Left colon (tissue), 2 donors: ENCODE results near the gene TNFAIP8L1. TPM values are rescaled to one million over a fixed set of nuclear protein-coding genes. Genes with fewer than 3 reads are reported as not detected.

Source experiments
- ATAC-seq: fragments of 200-7000 bp; cut with Tn5 transposase; one replicate; pipeline ENCODE4 v1.9.1; 2020; ENCODE audit warnings: mild to moderate bottlenecking, moderate library complexity
- DNase-seq, 2 donors: peaks; one replicate each; pipeline ENCODE4 v3.0.0-alpha.2; 2020
- intact Hi-C, 2 donors: fragments of 100-400 bp; cut with DNase I in 1 of 2; cut with micrococcal nuclease in 1 of 2; formaldehyde crosslinking; loops; one replicate each; pipeline versions ENCODE4 v1.11.2 to v1.14.0; 2022; cut with DNase I, micrococcal nuclease
- total RNA-seq, 2 donors: library from RNA; stranded (reverse); fragmentation: NEBNext Ultra II Directional; extraction: Animal tissue kit (Norgen Biotek cat#: 25700); gene quantifications; one replicate each; pipeline ENCODE4 v1.2.1, GENCODE V29; 2021
- donor health status: DM: no; HTN: no; CAD: no.
- donor health status: DM: yes; HTN: yes; CAD: no.

TNFAIP8L1 gene
- total RNA-seq, 2 donors from 2014 or later = 9.0 to 9.4 TPM

DNA sequence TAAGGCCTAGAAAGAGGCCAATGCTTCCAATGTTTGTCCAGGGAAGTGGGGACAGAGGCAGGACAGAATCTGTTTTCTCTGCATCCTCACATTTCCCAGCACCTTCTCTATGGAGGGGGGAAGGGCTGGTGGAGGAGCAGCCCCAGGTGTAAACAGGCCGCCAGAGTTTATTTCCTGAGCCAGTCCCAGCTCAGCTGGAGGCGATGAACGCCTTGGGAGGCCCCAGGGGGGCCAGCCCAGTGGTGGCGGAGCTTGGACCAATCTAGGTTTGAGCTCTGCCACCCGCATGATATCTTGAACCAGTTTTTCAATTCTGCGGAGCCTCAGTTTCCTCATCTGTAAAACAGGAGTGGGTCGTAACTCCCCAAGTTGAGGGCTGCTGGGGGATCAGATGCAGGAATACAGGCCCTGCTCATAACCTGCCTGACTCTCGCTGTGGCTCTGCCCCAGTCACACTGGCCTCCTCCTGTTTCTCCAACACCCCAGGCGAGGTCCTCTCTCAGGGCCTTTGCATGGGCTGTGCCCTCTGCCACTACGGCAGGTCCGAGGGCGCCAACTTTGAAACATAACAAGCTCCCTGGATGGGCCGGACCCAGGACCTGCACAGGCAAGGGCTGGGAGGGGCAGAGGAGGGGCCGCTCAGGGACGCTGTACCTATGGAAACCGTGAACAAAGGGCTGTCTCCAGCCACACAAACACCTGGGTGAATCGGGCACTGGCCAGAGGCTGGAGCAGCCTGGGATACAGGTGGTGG lies 1.1 kb downstream of the TNFAIP8L1 start:
- DNase-seq (peak; percentile 56 to 65), ATAC-seq (peak; percentile 50)
- intact Hi-C loops = no loop called here

DNA sequence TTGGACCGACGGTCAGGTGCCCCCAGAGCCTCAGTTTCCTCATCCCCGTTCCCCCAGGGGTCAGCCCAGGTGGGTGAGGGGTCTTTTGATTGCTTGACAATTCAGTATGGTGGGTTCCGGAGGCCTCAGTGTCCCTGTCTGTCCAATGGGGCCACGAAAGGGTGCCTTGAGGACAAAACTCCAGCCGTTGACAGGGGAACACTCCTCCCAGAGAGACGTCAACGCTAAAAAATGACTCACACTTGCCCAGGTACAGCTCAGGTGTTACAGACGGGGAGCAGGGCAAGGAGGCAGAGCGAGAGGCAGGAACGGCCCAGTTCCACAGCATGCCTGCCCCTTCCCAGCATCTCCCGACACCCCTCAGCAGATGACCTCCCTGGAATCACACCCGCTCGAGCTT lies 1.8 kb downstream of the TNFAIP8L1 start:
- intact Hi-C loops = no loop called here
- no peak for ATAC-seq
- DNase-seq = no peak

DNA sequence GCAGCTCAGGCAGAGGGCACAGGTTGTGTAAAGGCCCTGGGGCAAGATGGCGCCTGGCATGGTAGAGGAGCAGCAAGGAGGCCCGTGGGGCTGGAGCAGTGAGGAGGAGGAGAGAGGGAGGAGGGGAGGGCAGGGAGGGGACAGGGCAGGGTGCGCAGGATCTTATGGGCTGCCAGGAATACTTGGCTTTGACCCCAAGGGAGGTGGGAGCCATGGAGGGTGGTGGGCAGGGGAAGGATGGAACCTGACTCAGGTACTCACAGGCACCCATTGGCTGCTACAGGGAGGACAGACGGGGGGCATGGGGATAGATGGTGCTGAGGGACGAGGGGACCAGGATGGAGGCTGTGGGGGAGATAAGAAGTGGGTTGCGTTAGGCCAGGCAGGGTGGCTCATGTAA lies 3.3 kb downstream of the TNFAIP8L1 start:
- intact Hi-C loops = no loop called here

DNA sequence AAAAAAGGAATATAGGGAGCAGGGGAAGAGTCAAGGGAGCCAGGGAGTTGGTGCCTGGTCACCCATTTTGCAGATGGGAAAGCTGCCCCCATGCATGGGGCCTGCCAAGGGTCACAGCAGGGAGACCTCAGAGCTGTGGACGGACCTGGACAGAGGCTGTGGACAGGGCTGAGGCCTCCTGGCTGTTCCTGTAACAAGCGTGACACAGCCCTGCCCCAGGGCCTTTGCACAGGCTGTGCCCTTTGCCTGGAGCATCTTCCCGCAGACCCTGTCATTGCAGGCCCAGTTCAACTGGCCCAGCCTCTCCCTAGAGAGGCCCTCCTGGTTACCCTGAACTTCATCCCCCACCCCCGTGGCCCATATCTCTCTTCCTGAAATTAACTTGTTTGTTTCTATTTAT lies 6.4 kb downstream of the TNFAIP8L1 start:
- intact Hi-C loops = no loop called here
- DNase-seq = no peak
- no peak for ATAC-seq

More for the DNA sequence above, 3.3 kb downstream of the TNFAIP8L1 start:
- no peak for DNase-seq
- ATAC-seq = no peak

DNA sequence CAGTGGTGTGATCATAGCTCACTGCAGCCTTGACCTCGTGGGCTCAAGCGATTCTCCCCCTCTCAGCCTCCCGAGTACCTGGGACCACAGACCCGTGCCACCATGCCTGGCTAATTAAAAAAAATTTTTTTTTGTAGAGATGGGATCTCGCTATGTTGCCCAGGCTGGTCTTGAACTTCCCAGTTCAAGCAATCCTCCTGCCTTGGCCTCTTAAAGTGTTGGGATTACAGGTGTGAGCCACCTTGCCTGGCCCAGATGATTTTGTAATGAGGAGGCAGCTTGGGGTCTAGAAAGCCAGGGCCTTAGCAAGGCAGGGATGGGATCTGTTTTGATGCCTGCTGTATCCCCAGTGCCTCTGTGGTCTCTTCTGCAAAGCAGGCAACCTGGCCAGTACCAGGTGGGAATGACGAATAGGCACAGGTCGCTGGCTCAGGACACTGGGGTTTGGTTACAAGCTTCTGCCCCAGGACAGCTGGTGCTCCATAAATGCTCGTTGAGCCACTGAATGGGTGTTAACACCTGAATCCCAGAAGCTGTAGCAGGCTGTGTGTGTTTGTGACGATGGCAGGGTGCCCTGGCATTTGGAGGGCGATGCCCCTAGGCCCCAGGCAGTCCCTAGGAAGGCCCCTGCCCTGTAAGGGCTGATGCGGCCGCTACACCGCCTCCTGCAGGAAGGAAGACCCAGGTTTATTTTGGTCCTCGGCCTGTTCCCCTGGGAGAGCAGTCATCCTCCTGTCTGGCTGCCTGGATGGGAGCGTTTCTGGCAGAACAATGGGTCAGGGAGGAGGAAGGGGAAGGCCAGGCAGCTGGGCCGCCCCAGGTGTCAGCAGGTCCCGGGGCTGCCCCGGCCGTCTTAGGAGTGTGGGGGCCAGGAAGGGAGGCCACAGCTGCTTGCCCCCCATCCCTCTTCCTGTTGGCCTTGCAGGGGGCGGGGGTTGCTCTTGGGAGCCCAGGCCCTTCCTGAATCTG lies 8.6 kb downstream of the TNFAIP8L1 start:
- DNase-seq = peak in 1 of 2 donors; percentile 46
- intact Hi-C loops = no loop called here
- no peak for ATAC-seq

DNA sequence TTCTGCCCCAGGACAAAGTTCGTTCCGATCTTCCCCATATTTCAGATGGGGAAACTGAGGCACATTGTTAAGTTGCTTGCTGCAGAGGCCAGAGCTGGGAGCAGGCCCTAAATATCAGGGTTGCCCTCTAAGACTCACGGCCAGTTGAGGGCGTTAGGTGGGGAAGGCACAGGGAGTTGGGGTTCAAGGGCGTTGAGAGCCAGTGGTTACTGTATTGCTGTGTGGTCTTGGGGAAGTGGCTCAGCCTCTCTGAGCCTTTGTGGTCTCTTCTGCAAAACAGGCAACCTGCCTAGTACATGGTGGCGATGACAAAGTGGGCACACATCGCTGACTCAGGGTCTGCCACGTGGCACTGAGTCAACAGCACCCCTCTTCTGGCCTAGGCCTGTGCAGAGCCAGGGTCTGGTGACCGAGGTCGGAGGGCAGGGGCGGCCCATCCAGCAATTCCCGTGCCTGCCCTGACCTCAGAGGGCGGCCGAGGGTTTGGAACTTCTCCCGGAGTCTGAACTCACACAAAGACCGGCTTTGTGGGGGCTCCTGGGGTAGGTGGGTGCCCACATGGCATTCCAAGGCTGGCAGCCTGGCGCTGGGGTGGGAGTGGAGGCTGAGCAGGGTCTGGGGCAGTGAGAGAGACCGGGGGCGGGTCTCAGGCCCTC lies 10.2 kb downstream of the TNFAIP8L1 start:
- intact Hi-C loops = no loop called here
- ATAC-seq (no peak), DNase-seq (no peak)

DNA sequence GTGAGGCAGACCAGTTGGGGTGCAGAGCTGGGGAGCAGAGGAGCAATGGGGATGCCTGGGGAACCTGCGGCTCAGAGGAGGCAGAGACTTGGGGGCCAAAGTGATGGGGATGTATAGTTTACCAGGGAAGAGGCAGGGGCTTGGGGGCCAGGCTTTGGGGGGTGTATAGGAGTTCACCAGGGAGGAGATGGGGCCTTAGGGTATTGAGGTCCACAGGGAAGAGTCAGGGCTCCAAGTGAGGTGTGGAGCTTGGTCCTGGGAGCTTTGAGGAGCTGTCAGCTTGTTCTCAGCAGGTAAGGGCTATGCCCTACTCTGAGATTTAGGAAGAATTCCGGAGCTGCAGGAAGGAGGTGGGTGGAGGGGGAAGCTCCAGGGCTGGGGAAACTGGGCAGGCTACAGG lies 10.8 kb downstream of the TNFAIP8L1 start:
- no peak for DNase-seq
- intact Hi-C loops = no loop called here
- ATAC-seq = no peak

DNA sequence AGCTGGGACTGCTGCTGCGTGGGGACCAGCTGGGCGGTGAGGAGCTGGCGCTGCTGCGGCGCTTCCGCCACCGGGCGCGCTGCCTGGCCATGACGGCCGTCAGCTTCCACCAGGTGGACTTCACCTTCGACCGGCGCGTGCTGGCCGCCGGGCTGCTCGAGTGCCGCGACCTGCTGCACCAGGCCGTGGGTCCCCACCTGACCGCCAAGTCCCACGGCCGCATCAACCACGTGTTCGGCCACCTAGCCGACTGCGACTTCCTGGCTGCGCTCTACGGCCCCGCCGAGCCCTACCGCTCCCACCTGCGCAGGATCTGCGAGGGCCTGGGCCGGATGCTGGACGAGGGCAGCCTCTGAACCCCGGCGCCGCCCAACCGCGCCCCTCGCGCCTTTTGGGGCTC lies 12.8 kb downstream of the TNFAIP8L1 start:
- ATAC-seq = no peak
- intact Hi-C loops = no loop called here
- no peak for DNase-seq

DNA sequence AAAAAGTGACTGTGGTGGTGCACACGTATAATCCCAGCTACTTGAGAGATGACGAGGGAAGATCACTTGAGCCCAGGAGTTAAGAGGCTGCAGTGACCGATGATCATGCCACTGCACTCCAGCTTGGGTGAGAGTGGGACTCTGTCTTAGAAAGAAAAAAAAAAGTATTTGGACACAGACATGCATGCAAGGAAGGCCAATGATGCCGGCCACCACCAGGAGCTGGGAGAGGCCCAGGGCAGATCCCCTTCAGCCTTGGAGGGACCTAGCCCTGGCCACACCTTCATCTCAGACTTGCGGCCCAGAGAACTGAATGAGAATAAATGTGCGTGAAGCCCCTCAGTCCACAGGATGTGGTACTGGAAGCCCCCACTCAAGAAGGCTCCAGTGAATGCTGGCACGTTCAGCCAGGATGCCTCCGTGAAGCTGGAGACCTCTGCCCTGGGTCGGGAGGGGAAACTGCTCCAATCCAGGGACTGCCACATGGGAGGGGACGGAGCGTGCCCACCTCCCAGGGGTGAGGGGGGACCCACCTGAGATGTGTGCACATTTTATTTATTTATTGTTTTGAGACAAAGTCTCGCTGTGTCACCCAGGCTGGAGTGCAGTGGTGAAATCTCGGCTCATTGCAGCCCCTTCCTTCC lies 14.6 kb downstream of the TNFAIP8L1 start:
- intact Hi-C loops = no loop called here
- ATAC-seq = no peak

DNA sequence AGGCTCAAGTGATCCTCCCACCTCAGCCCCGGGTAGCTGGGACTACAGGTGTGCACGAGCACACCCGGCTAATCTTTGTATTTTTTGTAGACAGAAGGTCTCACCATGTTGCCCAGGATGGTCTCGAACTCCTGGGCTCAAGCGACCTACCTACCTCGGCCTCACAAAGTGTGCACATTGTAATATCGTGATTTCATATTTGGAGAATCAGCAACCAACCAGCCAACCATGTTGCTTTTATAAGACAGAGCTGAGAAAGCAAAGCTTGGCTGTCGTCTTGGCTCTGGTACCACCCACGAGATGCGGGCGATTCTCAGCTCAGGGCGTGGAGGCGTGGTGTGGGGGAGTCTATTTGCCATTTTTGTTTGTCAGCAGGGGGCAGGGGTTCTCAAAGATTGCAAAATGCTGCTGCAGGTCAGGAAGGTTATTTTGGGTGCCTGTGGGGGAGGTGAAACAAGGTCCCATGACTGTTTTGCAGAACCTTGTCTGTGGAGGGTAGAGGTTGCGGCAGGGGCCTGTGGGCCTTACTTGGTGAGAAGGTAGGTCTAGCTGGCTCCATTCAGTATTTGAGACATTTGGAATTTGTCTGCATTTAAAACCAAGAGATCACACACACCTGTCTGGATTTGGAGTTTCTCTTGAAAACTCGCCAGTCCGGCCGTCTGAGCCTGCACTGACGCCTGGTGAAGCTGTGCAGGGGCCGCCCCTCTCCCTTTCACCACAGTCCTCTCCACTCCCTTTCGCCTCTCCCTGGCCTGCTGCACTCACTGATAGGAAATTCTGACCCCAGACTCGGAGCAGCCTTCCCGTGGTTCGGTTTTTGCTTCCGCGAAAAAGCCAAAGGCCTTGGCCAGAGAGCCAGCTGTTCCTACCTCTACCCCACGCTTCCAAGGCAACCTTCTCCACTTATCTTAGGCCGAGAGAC lies 15.4 kb downstream of the TNFAIP8L1 start:
- peak; percentile 13 for ATAC-seq
- intact Hi-C loops = no loop called here
- no peak for DNase-seq

More for the DNA sequence above, 14.6 kb downstream of the TNFAIP8L1 start:
- DNase-seq = no peak

DNA sequence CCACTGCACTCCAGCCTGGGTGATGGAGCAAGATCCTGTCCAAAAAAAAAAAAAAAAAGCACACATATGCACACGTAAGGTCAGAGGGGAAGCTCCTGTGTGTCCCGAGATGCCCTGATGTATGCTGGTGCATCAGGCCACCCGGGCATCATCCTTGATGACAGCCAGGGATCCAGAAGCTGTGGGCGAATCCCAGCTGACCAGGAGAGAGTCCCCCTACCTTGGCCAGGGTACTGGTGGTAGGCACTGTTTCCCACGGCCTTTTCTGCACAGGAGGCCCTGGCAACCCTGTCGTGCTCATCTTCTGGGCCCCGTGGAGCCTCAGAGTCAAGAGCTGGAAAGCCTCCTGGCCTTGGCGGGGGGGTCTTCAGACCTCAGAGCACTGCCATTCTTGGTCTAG lies 16.8 kb downstream of the TNFAIP8L1 start:
- DNase-seq (no peak), ATAC-seq (no peak)
- intact Hi-C loops = no loop called here

DNA sequence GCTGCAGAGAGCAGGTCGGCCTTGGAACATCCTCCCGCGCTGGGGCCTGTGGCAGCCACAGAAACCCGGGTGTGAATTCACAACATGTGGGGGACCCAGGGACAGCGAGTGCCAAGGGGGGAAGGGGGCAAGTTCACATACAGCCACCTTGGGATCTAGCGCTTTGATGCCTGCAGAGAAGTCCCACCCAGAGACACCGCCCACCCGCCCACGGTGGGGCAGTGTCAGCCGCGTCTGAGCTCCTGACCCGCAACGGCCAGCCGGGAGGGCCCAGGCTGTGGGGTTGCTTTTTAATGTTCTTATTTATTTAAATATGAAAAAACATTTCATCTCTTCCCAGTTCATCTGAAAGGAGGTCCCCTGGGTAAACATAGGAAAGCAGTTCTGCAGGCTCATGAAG lies 17.9 kb downstream of the TNFAIP8L1 start:
- intact Hi-C loops = no loop called here
- DNase-seq (no peak), ATAC-seq (no peak)

DNA sequence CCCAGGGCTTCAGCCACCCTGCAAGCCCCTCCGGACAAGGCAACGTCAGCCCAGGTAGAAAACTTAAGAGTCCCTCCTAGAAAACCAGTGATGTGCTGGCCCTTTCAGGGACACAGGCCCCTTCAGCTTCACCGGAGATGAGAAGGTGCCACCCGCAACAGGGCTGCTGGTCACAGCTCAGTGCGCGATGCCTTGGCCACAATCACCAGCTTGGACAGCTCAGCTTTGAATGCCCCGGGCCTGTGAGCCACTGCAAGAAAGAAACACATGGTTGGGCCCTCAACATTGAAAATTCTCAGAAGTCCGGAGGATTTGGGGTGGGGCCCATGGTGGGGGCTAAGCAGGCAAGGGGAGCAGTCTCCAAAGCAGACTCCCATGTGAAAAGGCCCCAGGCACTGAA lies 18.5 kb downstream of the TNFAIP8L1 start:
- ATAC-seq (no peak), DNase-seq (no peak)
- intact Hi-C loops = no loop called here

DNA sequence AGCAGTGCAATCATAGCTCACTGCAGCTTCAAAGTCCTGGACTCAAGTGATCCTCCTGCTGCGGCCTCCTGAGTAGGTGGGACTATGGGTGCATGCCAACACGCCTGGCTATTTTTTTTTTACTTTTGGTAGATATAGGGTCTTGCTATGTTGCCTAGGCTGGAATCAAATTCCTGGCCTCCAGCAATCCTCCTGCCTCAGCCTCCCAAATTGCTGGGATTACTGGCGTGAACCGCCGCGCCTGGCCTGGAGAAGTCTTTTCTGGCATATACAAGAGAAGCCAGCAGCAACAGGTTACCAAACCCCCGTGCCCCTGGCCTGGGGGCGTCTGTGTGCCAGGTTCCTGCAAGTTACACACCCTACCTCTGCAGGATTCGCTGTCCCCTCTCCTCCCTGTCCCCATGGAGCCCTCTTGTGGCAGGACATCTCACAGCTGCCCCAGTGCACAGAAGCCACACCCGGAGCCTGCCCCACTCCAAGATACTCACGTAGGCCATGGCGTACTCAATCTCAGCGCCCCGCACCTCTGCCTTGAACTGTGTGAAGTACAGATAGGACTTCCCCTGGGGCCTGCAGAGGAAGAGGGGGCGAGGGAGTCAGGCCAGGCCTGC lies 21.0 kb downstream of the TNFAIP8L1 start:
- DNase-seq (peak in 1 of 2 donors; percentile 47), ATAC-seq (peak; percentile 68)
- intact Hi-C loops = no loop called here

DNA sequence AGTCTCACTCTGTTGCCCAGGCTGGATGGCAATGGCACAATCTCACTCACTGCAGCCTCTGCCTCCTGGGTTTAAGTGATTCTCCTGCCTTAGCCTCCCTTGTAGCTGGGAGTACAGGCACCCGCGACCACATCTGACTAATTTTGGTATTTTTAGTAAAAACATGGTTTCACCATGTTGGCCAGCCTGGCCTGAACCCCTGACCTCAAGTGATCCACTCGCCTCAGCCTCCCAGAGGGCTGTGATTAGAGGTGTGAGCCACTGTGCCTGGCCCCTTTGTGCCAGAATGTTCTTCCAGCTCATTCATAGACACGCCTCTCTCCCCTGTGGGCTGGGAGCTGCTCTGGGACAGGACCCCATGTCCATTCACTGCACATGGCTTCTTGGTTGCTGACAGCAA lies 21.7 kb downstream of the TNFAIP8L1 start:
- ATAC-seq = no peak
- no peak for DNase-seq
- intact Hi-C loops = no loop called here

DNA sequence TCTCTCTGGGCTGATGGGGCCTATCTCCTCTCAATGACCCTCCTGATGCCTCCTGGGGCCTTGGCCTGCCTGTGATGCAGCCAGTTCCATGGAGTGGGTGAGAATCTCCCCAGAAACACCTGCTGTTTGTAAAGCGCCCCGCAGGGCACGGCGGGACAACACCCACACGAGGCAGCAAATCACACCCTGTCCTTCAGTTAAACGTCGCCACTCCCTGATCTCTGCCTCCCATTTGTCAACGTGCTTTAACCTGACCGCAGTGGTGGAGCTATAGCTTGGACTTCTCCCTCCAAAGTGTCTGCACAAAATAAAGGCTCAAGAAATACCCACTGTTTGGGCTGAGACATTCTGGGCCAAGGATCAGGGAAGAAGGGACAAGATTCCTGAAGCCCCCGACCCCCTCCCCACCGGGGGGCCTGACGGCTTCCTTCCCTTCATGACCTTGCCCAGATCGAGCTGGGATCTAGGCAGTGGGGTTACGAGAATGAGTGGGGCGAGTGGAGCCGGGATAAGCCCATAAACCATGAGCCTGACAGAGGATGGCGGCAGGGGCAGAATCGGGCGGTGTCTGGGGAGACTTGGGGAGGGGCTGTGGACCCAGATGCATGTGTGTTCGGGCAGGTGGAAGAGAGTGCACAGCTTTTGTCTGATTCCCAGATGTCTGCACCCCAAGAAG lies 22.8 kb downstream of the TNFAIP8L1 start:
- DNase-seq (no peak), ATAC-seq (peak; percentile 80)
- intact Hi-C loops = no loop called here

DNA sequence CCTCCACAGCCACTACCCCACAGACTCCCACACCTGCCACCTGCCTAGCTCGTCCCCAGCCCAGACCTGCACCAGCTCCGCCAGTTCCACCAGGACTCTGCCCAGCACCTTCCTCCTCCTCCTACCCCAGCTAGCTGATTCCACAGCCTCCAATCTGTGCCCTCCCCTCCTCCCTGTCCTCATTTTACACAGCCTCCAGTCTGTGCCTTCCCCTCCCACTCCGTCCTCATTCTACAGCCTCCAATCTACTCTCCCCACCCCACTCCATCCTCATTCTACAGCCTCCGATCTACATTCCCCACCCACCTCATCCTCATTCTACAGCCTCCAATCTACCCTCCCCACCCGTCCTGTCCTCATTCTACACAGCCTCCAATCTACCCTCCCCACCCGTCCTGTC lies 23.5 kb downstream of the TNFAIP8L1 start:
- intact Hi-C loops = no loop called here
- no peak for ATAC-seq
- DNase-seq = no peak
